HG03108 (cell line): Measurements from ENCODE around the gene SELENOK.
"Not testable (repeated sequence)": the region's sequence is repeated elsewhere in the genome, so short reads cannot be mapped to it uniquely, and the experiment has no call there.

Experiments used
- ATAC-seq: cut with Tn5 transposase; IDR thresholded peaks from one replicate; pipeline ENCODE4 v1.9.1; 2021; ENCODE audit warnings: moderate library complexity; ENCODE audit not compliant: unreplicated experiment

The SELENOK gene

GRCh38 chr3:53891497-53892285, at the start of gene SELENOK:
Gene SELENOK (minus strand): TSS chr3:53891859.
- peak; percentile 96 for ATAC-seq

- no peak for ATAC-seq
Observed at GRCh38 chr3:53941184-53941583, 49.5 kb upstream of the SELENOK start.

- no peak for ATAC-seq
Observed at GRCh38 chr3:53940623-53941022, 49.0 kb upstream of the SELENOK start.

GRCh38 chr3:53939813-53940212, 48.2 kb upstream of the SELENOK start:
- no peak for ATAC-seq

GRCh38 chr3:53939086-53939582, 47.5 kb upstream of the SELENOK start:
- no peak for ATAC-seq

GRCh38 chr3:53938645-53939044, 47.0 kb upstream of the SELENOK start:
- ATAC-seq: no peak

- ATAC-seq: no peak
Observed at GRCh38 chr3:53936347-53936746, 44.7 kb upstream of the SELENOK start.

GRCh38 chr3:53935283-53935901, 43.7 kb upstream of the SELENOK start:
- ATAC-seq: no peak

GRCh38 chr3:53927208-53927872, 35.7 kb upstream of the SELENOK start:
- not testable (repeated sequence) for ATAC-seq

- no peak for ATAC-seq
Observed at GRCh38 chr3:53921296-53921695, 29.6 kb upstream of the SELENOK start.

- no peak for ATAC-seq
Observed at GRCh38 chr3:53919741-53920140, 28.1 kb upstream of the SELENOK start.

GRCh38 chr3:53913401-53913800, 21.7 kb upstream of the SELENOK start:
- no peak for ATAC-seq

- ATAC-seq: no peak
Observed at GRCh38 chr3:53902711-53903110, 11.1 kb upstream of the SELENOK start.

- no peak for ATAC-seq
Observed at GRCh38 chr3:53902067-53902466, 10.4 kb upstream of the SELENOK start.

- ATAC-seq: no peak
Observed at GRCh38 chr3:53900666-53901331, 9.1 kb upstream of the SELENOK start.

- no peak for ATAC-seq
Observed at GRCh38 chr3:53899750-53900149, 8.1 kb upstream of the SELENOK start.

- ATAC-seq: no peak
Observed at GRCh38 chr3:53892286-53892637, 603 bp upstream of the SELENOK start.

- ATAC-seq: no peak
Observed at GRCh38 chr3:53890726-53891475, 758 bp downstream of the SELENOK start.

GRCh38 chr3:53888232-53888631, 3.4 kb downstream of the SELENOK start:
- no peak for ATAC-seq

GRCh38 chr3:53887446-53887845, 4.2 kb downstream of the SELENOK start:
- no peak for ATAC-seq

GRCh38 chr3:53885239-53885638, 6.4 kb downstream of the SELENOK start:
- ATAC-seq: no peak
